GM13977 (cell line): Measurements from ENCODE around the gene KRTAP5-4.
"Not testable (repeated sequence)": the region's sequence is repeated elsewhere in the genome, so short reads cannot be mapped to it uniquely, and the experiment has no call there.

Experiments used
- DNase-seq: peaks from one replicate; pipeline ENCODE4 v3.0.0; 2012; ENCODE audit warnings: low spot score
- in situ Hi-C: fragments of 300-500 bp; cut with MboI; formaldehyde crosslinking; loops from one replicate; pipeline ENCODE4 v1.12.0; 2022; ENCODE audit warnings: low sequenced_read_pairs, low pct_unique_long_range_greater_than_20kb, mixed read lengths, inconsistent platforms; ENCODE audit not compliant: unreplicated experiment
- TF ChIP-seq, protein P1 (sequence below): IDR thresholded peaks from 2 replicates; pipeline ENCODE4 v1.5.1; 2012; ENCODE audit warnings: mild to moderate bottlenecking, control low read depth; ENCODE audit not compliant: insufficient read depth; ENCODE audit errors: extremely low read depth, missing control alignments

The KRTAP5-4 gene

DNA sequence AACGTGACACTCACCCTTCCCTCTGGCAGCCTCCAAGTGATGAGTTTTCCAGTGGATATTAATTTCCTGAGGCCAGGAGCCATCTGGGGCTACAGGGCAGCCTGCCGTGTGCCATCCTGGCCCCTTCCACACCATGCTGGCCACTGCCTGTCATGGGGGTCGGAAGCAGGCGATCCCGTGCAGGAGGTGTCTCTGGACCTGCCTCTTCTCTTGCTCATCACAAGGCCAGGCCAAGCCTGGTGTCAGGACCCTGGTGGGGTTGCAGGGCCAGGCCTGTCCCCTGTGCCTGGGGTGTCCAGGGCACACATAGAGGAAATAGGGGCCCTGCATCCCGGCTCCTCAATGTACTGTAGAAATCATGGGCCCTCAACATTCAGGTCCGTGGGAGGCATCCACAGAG is 17.2 kb downstream of the KRTAP5-4 start:
- in situ Hi-C loops, result no loop called here
- TF ChIP-seq, protein P1, sequence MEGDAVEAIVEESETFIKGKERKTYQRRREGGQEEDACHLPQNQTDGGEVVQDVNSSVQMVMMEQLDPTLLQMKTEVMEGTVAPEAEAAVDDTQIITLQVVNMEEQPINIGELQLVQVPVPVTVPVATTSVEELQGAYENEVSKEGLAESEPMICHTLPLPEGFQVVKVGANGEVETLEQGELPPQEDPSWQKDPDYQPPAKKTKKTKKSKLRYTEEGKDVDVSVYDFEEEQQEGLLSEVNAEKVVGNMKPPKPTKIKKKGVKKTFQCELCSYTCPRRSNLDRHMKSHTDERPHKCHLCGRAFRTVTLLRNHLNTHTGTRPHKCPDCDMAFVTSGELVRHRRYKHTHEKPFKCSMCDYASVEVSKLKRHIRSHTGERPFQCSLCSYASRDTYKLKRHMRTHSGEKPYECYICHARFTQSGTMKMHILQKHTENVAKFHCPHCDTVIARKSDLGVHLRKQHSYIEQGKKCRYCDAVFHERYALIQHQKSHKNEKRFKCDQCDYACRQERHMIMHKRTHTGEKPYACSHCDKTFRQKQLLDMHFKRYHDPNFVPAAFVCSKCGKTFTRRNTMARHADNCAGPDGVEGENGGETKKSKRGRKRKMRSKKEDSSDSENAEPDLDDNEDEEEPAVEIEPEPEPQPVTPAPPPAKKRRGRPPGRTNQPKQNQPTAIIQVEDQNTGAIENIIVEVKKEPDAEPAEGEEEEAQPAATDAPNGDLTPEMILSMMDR, result no peak
- DNase-seq, result no peak

DNA sequence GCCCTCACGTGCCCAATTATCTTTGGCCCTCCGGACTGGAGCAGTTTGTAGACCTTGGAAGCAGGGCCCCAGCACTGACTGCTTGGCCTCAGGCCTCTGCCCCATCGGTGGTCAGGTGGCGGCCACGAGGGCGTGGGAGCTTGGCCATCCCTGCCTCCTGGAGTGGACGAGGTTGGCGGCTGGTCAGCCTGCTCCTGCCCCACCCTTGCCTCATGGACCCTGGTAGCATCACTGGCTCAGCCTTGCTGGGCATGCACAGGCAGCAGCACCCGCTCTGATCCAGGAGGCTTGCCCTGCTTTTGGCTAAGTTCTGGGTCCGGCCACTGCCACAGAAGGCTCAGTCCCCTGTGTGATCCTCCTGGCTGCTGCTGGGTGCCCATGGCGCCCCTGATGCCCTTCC is 17.8 kb downstream of the KRTAP5-4 start:
- TF ChIP-seq, protein P1, result no peak
- no peak for DNase-seq
- in situ Hi-C loops, result no loop called here

DNA sequence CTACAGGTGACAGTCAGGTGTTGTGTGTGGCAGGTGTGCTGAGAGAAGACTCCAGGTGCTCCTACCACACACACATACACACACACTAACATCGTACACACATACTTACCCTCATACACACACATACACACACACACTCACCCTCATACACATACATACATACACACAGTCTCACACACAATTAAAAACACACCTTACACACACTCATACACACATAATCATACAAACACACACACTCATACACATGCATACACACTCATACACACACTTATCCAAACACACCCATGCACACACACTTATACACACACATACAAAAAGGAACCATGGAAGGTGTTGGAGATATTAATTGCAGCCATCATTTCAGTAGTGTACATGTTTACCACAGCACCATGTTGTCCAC is 18.3 kb downstream of the KRTAP5-4 start:
- DNase-seq, result no peak
- in situ Hi-C loops, result no loop called here
- TF ChIP-seq, protein P1, result no peak

DNA sequence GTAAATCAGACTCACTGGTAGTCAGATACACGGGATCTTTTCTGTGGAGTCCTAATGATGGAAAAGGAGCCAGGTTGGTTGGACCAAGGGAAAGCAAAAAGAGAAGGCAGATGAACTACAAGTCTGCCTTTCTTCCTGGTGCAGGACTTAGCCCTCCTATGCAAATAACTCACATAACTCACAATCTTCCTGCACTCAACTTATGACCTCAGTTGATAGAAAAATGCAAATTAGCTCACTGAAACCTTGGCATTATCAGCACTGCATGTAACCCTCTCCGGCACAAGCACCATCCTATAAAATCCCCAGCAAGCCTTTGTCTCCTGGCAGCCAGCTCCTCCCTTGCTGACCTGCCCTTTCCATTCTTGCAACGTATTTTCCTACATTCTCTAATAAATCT is 20.3 kb downstream of the KRTAP5-4 start:
- DNase-seq, in situ Hi-C loops: not testable (repeated sequence)

DNA sequence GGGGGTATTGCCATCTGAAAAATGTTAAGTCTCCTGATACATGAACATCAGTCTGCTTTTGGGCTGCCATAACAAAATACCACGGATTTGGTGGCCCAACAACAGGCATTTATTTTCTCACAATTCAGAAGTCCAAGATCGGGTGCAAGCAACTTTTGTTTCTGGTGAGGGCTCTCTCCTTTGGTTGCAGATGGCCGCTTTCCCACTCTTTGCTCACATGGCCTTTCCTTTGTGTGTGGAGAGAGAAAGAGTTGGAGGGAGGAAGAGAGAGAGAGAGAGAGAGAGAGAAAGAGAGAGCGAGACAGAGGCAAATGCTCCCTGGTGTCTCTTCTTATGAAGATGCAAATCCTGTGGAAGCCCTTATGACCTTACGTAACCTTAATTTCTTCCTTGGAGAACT is 21.3 kb downstream of the KRTAP5-4 start:
- in situ Hi-C loops, result no loop called here
- TF ChIP-seq, protein P1, result no peak
- no peak for DNase-seq

DNA sequence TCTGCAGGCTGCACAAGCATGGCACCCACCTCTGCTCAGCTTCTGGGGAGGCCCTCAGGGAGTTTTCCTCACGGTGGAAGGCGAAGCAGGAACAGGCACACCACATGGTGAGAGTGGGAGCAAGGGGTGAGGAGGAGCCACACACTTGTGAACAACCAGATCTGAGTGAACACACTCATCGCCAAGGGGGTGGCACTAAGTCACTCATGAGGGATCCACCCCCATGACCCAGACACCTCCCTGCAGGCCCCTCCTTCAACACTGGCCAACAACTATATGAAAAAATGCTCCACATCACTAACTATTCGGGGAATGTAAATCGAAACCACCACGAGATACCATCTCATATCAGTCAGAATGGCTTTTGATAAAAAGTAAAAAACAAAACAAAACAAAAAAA is 23.1 kb downstream of the KRTAP5-4 start:
- DNase-seq, result no peak
- TF ChIP-seq, protein P1, result no peak
- in situ Hi-C loops, result no loop called here

DNA sequence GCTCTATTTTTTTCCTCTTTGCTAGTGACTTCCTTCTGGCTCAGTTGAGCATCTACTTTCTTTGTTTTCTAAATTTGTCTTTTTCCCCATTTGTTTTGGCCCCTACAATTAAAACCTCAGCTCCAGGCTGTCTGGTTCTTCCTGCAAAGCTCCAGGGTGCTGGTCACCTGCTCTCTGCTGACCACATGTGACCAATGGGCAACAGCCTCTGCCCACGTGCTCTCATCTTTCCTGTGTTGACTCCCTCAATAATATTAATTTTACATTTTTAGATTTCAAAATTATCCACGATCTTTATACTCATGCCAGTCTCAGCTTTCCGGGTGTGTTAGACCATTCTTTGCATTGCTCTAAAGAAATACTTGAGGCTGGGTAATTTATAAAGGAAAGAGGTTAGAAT is 23.5 kb downstream of the KRTAP5-4 start:
- DNase-seq, in situ Hi-C loops: not testable (repeated sequence)

DNA sequence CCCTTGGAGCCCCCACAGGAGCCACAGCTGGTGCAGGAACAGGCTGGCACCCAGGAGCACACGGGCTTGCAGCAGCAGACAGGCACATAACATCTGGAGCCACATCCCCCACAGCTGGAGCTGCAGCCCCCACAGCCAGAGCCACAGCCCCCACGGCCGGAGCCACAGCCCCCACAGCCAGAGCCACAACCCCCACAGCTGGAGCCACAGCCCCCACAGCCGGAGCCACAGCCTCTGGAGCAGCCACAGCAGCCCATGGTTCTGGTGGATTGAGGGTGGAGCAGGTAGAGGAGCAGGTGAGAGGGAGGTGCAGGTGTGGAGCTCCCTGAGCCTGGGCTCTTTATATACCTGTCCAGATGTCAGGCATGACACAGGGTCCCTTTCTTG is 24.0 kb downstream of the KRTAP5-4 start, which contains the start of gene KRTAP5-2:
Gene KRTAP5-2 (minus strand): TSS at position 301 of the 387 bp plus-strand sequence. CDS start 44 bp downstream, at position 257.
- in situ Hi-C loops, result no loop called here
- no peak for DNase-seq
- TF ChIP-seq, protein P1, result no peak
